ENCODE measurements around the gene GREM2.

DNA sequence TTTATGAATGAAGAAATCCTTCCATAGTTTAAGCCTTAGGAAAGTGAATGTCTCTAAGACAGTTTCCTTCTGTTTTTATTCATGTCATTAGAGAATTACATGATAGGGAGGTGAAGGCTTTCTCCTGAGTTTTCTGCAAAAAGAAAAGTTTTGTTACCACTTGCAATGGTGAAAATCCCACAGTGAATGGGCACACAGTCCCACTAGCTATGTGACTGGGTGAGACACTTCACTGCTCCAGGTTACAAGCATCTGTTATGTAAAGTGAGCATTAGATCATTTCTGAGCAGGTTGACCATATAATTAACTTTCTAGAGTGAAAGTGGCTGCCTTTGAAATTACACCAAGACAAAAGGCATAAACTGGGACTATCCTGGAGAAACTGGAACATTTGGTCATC is 38.9 kb upstream of the GREM2 start:
- TF ChIP-seq, protein P1, sequence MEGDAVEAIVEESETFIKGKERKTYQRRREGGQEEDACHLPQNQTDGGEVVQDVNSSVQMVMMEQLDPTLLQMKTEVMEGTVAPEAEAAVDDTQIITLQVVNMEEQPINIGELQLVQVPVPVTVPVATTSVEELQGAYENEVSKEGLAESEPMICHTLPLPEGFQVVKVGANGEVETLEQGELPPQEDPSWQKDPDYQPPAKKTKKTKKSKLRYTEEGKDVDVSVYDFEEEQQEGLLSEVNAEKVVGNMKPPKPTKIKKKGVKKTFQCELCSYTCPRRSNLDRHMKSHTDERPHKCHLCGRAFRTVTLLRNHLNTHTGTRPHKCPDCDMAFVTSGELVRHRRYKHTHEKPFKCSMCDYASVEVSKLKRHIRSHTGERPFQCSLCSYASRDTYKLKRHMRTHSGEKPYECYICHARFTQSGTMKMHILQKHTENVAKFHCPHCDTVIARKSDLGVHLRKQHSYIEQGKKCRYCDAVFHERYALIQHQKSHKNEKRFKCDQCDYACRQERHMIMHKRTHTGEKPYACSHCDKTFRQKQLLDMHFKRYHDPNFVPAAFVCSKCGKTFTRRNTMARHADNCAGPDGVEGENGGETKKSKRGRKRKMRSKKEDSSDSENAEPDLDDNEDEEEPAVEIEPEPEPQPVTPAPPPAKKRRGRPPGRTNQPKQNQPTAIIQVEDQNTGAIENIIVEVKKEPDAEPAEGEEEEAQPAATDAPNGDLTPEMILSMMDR (IDR thresholded peaks at IDR 0.05), result no peak
- no peak for TF ChIP-seq POLR2A (IDR thresholded peaks at IDR 0.05)
- TF ChIP-seq POLR2AphosphoS5 (IDR thresholded peaks at IDR 0.05), result no peak
- TF ChIP-seq EP300 (IDR thresholded peaks at IDR 0.05), result no peak

Data from gastroesophageal sphincter (tissue), 3 donors.